ENCODE data around the gene PSMB7.

PSMB7 gene

GRCh38 chr9:124415102-124415851 is at the start of gene PSMB7:
Gene PSMB7, minus strand, starts transcription at chr9:124415442. Its CDS starts 17 bp downstream, at chr9:124415425.
- peak; percentile 97 for DNase-seq

GRCh38 chr9:124462739-124463138 is 47.5 kb upstream of the PSMB7 start:
- DNase-seq, result no peak

GRCh38 chr9:124458441-124458840 is 43.2 kb upstream of the PSMB7 start:
- no peak for DNase-seq

- DNase-seq, result no peak
Measured at GRCh38 chr9:124457887-124458431, 42.7 kb upstream of the PSMB7 start.

- DNase-seq, result no peak
Measured at GRCh38 chr9:124457079-124457886, 42.0 kb upstream of the PSMB7 start.

- DNase-seq, result no peak
Measured at GRCh38 chr9:124456341-124457078, 41.3 kb upstream of the PSMB7 start.

GRCh38 chr9:124455820-124456219 is 40.6 kb upstream of the PSMB7 start:
- no peak for DNase-seq

- DNase-seq, result no peak
Measured at GRCh38 chr9:124454791-124455443, 39.7 kb upstream of the PSMB7 start.

GRCh38 chr9:124454296-124454695 is 39.1 kb upstream of the PSMB7 start:
- no peak for DNase-seq

- DNase-seq, result no peak
Measured at GRCh38 chr9:124453586-124454191, 38.4 kb upstream of the PSMB7 start.

- DNase-seq, result no peak
Measured at GRCh38 chr9:124452841-124453585, 37.8 kb upstream of the PSMB7 start.

- DNase-seq, result no peak
Measured at GRCh38 chr9:124452326-124452725, 37.1 kb upstream of the PSMB7 start.

- no peak for DNase-seq
Measured at GRCh38 chr9:124450931-124451661, 35.9 kb upstream of the PSMB7 start.

GRCh38 chr9:124450241-124450924 is 35.1 kb upstream of the PSMB7 start, which contains the start of gene ADGRD2:
Gene ADGRD2, plus strand, starts transcription at chr9:124450451. Its CDS starts 1,216 bp downstream, at chr9:124451667.
- DNase-seq, result no peak

- no peak for DNase-seq
Measured at GRCh38 chr9:124449381-124450151, 34.3 kb upstream of the PSMB7 start.

- no peak for DNase-seq
Measured at GRCh38 chr9:124448019-124448418, 32.8 kb upstream of the PSMB7 start.

- no peak for DNase-seq
Measured at GRCh38 chr9:124447297-124447661, 32.0 kb upstream of the PSMB7 start.

- DNase-seq, result no peak
Measured at GRCh38 chr9:124444166-124444565, 28.9 kb upstream of the PSMB7 start.

- DNase-seq, result no peak
Measured at GRCh38 chr9:124443625-124444024, 28.4 kb upstream of the PSMB7 start.
